GM12875 (cell line): ENCODE data around the gene ENGASE.
A peak's percentile ranks its signal among the peaks of the same experiment; 100 is the strongest.

Source experiments
- H3K4me3 ChIP-seq: one replicate; pipeline ENCODE4 v1.5.1; 2011; ENCODE audit warnings: low read depth, low read length, control low read depth
- TF ChIP-seq, protein P1 (sequence below): IDR thresholded peaks from 2 replicates; pipeline ENCODE4 v1.5.1; 2011; ENCODE audit warnings: low read depth, mild to moderate bottlenecking, control low read depth, inconsistent platforms, low read length, moderate library complexity, borderline replicate concordance; ENCODE audit not compliant: insufficient read depth

The ENGASE gene

GRCh38 chr17:79080761-79081290 is 6.2 kb downstream of the ENGASE start:
- TF ChIP-seq, protein P1, sequence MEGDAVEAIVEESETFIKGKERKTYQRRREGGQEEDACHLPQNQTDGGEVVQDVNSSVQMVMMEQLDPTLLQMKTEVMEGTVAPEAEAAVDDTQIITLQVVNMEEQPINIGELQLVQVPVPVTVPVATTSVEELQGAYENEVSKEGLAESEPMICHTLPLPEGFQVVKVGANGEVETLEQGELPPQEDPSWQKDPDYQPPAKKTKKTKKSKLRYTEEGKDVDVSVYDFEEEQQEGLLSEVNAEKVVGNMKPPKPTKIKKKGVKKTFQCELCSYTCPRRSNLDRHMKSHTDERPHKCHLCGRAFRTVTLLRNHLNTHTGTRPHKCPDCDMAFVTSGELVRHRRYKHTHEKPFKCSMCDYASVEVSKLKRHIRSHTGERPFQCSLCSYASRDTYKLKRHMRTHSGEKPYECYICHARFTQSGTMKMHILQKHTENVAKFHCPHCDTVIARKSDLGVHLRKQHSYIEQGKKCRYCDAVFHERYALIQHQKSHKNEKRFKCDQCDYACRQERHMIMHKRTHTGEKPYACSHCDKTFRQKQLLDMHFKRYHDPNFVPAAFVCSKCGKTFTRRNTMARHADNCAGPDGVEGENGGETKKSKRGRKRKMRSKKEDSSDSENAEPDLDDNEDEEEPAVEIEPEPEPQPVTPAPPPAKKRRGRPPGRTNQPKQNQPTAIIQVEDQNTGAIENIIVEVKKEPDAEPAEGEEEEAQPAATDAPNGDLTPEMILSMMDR = no peak
- H3K4me3 ChIP-seq = no peak overlapping the region

DNA sequence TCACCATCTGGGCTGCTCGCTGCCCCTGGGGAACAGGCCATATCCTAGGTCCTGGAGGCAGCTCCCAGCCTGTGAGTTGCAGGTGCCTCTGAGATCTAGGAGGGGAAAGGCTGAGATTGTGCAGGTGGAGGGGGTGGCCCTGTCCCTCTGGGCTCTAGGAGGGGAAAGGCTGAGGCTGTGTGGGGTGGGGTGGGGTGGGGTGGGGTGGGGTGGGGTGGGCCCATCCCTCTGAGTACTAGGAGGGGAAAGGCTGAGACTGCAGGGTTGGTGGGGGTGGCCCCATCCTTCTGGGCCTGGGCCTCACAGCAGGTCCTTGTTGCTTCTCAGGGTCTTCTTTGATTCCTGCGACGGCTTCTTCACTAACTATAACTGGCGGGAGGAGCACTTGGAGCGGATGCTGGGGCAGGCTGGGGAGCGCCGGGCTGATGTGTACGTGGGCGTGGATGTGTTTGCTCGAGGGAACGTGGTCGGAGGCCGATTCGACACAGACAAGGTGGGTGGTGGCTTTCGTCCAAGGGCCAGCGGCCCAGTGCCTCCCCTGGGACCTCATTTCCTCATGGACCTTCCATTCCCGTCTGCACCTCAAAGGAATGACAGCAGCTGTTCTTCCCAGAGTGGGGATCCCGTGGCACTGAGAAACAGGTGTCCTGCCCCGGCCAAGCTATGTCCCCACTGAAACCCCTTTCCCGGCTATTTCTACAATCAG is 7.1 kb downstream of the ENGASE start:
- H3K4me3 ChIP-seq = no peak overlapping the region
- TF ChIP-seq, protein P1 = no peak

GRCh38 chr17:79082311-79083190 is 7.9 kb downstream of the ENGASE start:
- H3K4me3 ChIP-seq = no peak overlapping the region

GRCh38 chr17:79083191-79083971 is 8.8 kb downstream of the ENGASE start:
- no peak overlapping the region for H3K4me3 ChIP-seq
- TF ChIP-seq, protein P1 = no peak

More at GRCh38 chr17:79082311-79083190, 7.9 kb downstream of the ENGASE start:
- TF ChIP-seq, protein P1 = peak; percentile 92

- TF ChIP-seq, protein P1 = no peak
- no peak overlapping the region for H3K4me3 ChIP-seq
Observed at GRCh38 chr17:79084291-79085153, 9.9 kb downstream of the ENGASE start.

DNA sequence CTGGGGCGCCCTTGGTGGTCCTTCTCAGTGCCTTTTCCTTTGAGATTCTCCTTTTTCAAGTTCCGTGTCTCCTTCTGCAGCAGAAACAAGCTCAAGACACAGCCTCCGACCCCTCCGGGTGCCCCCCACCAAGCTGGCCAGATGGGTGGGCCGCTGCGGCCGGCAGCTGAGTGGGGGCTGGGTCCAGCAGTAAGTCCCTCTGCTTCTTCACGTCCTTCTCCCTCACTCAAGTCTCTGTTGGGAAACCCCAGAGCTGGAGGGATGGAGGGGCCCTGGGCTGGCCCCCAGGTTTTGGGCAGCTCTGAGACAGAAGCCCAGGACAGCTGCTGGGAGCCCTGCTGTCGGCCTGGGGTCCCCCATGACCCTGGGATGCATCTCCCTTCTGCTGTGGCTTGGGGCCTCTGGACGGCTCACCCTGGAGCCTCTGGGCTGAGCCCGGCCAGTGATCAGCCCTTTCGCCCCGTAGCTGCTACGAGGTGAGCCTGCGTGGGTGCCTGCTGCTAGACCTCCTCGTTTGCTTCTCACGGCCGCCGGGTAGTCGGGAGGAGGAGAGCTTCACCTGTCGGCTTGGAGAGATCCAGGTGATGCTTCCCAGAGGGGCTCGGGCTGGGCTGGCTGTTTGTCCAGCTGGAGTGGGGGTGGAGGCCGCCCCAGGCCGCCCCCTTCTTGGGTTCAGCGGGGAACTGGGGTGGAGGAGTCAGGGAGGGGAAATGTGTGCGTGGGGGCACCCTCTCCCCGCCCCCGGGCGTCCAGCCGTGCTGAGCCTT is 10.7 kb downstream of the ENGASE start:
- TF ChIP-seq, protein P1 = no peak
- H3K4me3 ChIP-seq = no peak overlapping the region
